ENCODE results near the gene PATE3.

DNA sequence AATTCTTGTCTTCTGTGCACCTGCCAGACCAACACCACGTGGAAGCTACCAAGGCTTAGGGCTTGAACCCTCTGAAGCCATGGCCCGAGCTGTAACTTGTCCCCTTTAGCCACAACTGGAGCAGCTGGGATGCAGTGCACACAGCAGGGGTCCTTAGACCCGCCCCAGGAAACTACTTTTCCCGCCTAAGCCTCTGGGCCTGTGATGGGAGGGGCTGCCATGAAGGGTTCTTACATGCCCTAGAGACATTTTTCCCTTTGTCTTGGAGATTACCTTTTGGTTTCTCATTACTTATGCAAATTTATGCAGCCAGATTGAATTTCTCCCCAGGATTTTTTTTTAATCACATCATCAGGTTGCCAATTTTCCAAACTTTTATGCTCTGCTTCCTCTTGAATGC, 9.7 kb downstream of the PATE3 start:
- TF ChIP-seq IKZF1 (conservative IDR thresholded peaks at IDR 0.05) (no peak), TARDBP (IDR thresholded peaks at IDR 0.05; ENCODE audit: borderline replicate concordance) (no peak), JUND (IDR thresholded peaks at IDR 0.05; ENCODE audit: low read depth, low read length) (no peak), RBBP5 (conservative IDR thresholded peaks at IDR 0.05) (no peak), SUZ12 (IDR thresholded peaks at IDR 0.05; ENCODE audit: unreplicated experiment) (no peak), NBN (IDR thresholded peaks at IDR 0.05) (no peak), RAD21 (IDR thresholded peaks at IDR 0.05; ENCODE audit: insufficient read depth, low read depth, low read length) (no peak), CHD2 (IDR thresholded peaks at IDR 0.05; ENCODE audit: borderline replicate concordance, low read depth, low read length) (no peak), ZNF24 (IDR thresholded peaks at IDR 0.05) (no peak), MTA2 (IDR thresholded peaks at IDR 0.05; ENCODE audit: low read depth) (no peak), POLR2AphosphoS5 (IDR thresholded peaks at IDR 0.05; ENCODE audit: low read length) (no peak), ESRRA (IDR thresholded peaks at IDR 0.05; ENCODE audit: low read length) (no peak), FOS (IDR thresholded peaks at IDR 0.05; ENCODE audit: borderline replicate concordance, extremely low read depth, insufficient read length) (no peak)
- TF ChIP-seq, protein P1, sequence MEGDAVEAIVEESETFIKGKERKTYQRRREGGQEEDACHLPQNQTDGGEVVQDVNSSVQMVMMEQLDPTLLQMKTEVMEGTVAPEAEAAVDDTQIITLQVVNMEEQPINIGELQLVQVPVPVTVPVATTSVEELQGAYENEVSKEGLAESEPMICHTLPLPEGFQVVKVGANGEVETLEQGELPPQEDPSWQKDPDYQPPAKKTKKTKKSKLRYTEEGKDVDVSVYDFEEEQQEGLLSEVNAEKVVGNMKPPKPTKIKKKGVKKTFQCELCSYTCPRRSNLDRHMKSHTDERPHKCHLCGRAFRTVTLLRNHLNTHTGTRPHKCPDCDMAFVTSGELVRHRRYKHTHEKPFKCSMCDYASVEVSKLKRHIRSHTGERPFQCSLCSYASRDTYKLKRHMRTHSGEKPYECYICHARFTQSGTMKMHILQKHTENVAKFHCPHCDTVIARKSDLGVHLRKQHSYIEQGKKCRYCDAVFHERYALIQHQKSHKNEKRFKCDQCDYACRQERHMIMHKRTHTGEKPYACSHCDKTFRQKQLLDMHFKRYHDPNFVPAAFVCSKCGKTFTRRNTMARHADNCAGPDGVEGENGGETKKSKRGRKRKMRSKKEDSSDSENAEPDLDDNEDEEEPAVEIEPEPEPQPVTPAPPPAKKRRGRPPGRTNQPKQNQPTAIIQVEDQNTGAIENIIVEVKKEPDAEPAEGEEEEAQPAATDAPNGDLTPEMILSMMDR (IDR thresholded peaks at IDR 0.05 in 2 of 3, conservative IDR thresholded peaks at IDR 0.05 in 1 of 3; ENCODE audit: control insufficient read depth in 2 of 3, extremely low read depth in 1 of 3, insufficient read depth in 1 of 3, low read depth in 3 of 3, low read length in 3 of 3), result no peak
